Nucleus accumbens (tissue), 56 donors: ENCODE data around the gene PTTG1IP2.
A peak's percentile ranks its signal among the peaks of the same experiment; 100 is the strongest.
"Not testable (repeated sequence)": the region's sequence is repeated elsewhere in the genome, so short reads cannot be mapped to it uniquely, and the experiment has no call there.

Experiments
- DNase-seq, 56 donors: peaks; one replicate each; lab custom pipeline; 2025; lab: John Stamatoyannopoulos, UW

Gene PTTG1IP2

GRCh38 chr7:90469554-90469953 is at the start of gene PTTG1IP2:
Gene PTTG1IP2 (plus strand): TSS chr7:90469639. CDS start chr7:90469787, 148 bp downstream.
- no peak for DNase-seq

- DNase-seq, result no peak
These were observed 47.8 kb upstream of the PTTG1IP2 start for GRCh38 chr7:90421651-90422050.

GRCh38 chr7:90424720-90425119 is 44.7 kb upstream of the PTTG1IP2 start:
- no peak for DNase-seq

GRCh38 chr7:90425376-90425775 is 44.1 kb upstream of the PTTG1IP2 start:
- no peak for DNase-seq

GRCh38 chr7:90430614-90431460 is 38.6 kb upstream of the PTTG1IP2 start:
- DNase-seq, result no peak

- DNase-seq, result no peak
These were observed 36.7 kb upstream of the PTTG1IP2 start for GRCh38 chr7:90432752-90433151.

- no peak for DNase-seq
These were observed 36.2 kb upstream of the PTTG1IP2 start for GRCh38 chr7:90433221-90433620.

- DNase-seq, result no peak
These were observed 23.8 kb upstream of the PTTG1IP2 start for GRCh38 chr7:90445633-90446032.

- DNase-seq, result no peak
These were observed 23.1 kb upstream of the PTTG1IP2 start for GRCh38 chr7:90446137-90446899.

- DNase-seq, result no peak
These were observed 16.1 kb upstream of the PTTG1IP2 start for GRCh38 chr7:90453259-90453891.

GRCh38 chr7:90453931-90454330 is 15.5 kb upstream of the PTTG1IP2 start:
- DNase-seq, result no peak

GRCh38 chr7:90455163-90456030 is 14.0 kb upstream of the PTTG1IP2 start:
- peak in 4 of 56 donors; percentile 1 to 13 (median 8) for DNase-seq

GRCh38 chr7:90458104-90458503 is 11.3 kb upstream of the PTTG1IP2 start:
- DNase-seq, result no peak

GRCh38 chr7:90459888-90460287 is 9.6 kb upstream of the PTTG1IP2 start:
- no peak for DNase-seq

- DNase-seq, result no peak
These were observed 8.2 kb upstream of the PTTG1IP2 start for GRCh38 chr7:90461219-90461618.

GRCh38 chr7:90463151-90463628 is 6.2 kb upstream of the PTTG1IP2 start:
- DNase-seq, result not testable (repeated sequence)

GRCh38 chr7:90465816-90466215 is 3.6 kb upstream of the PTTG1IP2 start:
- no peak for DNase-seq

- DNase-seq, result no peak
These were observed 3.5 kb downstream of the PTTG1IP2 start for GRCh38 chr7:90472805-90473540.

- DNase-seq, result no peak
These were observed 4.4 kb downstream of the PTTG1IP2 start for GRCh38 chr7:90473814-90474213.
